Natural killer cell (primary cell): ENCODE measurements around the gene CAMTA1. TPM values are rescaled to one million over a fixed set of nuclear protein-coding genes. Genes with fewer than 3 reads are reported as not detected.

Experiments used
- ATAC-seq, 3 donors: fragments of 150-1000 bp in 2 of 3; fragments of 200-7000 bp in 1 of 3; cut with Tn5 transposase; 1 replicate in 1 of 3; 2 replicates in 2 of 3; pipeline ENCODE4 v1.10.0; 2021; ENCODE audit warnings: mild to moderate bottlenecking in 2 of 3, moderate library complexity in 2 of 3
- DNase-seq, 2 donors: peaks; one replicate each; pipeline versions ENCODE4 v3.0.0 to v3.0.0-alpha.2; 2013 to 2021; ENCODE audit warnings: mixed read lengths in 1 of 2
- H3K27ac ChIP-seq: one replicate; pipeline ENCODE4 v1.5.1; 2013; ENCODE audit warnings: mild to moderate bottlenecking, low read length
- H3K27me3 ChIP-seq: one replicate; pipeline ENCODE4 v1.6.1; 2013; ENCODE audit warnings: low read length; ENCODE audit not compliant: control insufficient read depth, insufficient read depth
- H3K36me3 ChIP-seq: one replicate; pipeline ENCODE4 v1.6.1; 2013; ENCODE audit warnings: low read length; ENCODE audit not compliant: control insufficient read depth, insufficient read depth
- H3K4me1 ChIP-seq: one replicate; pipeline ENCODE4 v1.6.1; 2013; ENCODE audit warnings: low read length; ENCODE audit not compliant: control insufficient read depth, insufficient read depth
- H3K4me3 ChIP-seq: one replicate; pipeline ENCODE4 v1.5.1; 2013; ENCODE audit warnings: low read length
- H3K9me3 ChIP-seq: one replicate; pipeline ENCODE4 v1.6.1; 2013; ENCODE audit warnings: low read length; ENCODE audit not compliant: control insufficient read depth, insufficient read depth
- H3K27ac Mint-ChIP-seq, 2 donors: one replicate each; pipeline ENCODE4 v1.8.0; 2022; ENCODE audit warnings: mild to moderate bottlenecking in 2 of 2, mixed read lengths in 2 of 2, moderate library complexity in 1 of 2
- H3K27me3 Mint-ChIP-seq, 2 donors: one replicate each; pipeline ENCODE4 v1.8.0; 2022; ENCODE audit warnings: low read depth in 2 of 2, mixed read lengths in 2 of 2
- H3K36me3 Mint-ChIP-seq: one replicate; pipeline ENCODE4 v1.8.0; 2022; ENCODE audit warnings: mixed read lengths
- H3K4me1 Mint-ChIP-seq, 2 donors: one replicate each; pipeline ENCODE4 v1.8.0; 2022; ENCODE audit warnings: mixed read lengths in 2 of 2
- H3K4me3 Mint-ChIP-seq: one replicate; pipeline ENCODE4 v1.8.0; 2022; ENCODE audit warnings: mild to moderate bottlenecking, moderate library complexity, mixed read lengths
- H3K9me3 Mint-ChIP-seq, 2 donors: one replicate each; pipeline ENCODE4 v1.8.0; 2022; ENCODE audit warnings: mixed read lengths in 2 of 2
- CTCF ChIP-seq: fragments of 200-600 bp; IDR thresholded peaks from one replicate; pipeline ENCODE4 v1.8.0; 2022; ENCODE audit warnings: antibody characterized with exemption
- WGBS: methylation state at CpG from one replicate; pipeline ENCODE4 v1.1.7; 2013; ENCODE audit warnings: missing lambda C conversion rate; ENCODE audit not compliant: insufficient coverage; 5-methylcytosine and 5-hydroxymethylcytosine counted together
- intact Hi-C: fragments of 100-400 bp; cut with micrococcal nuclease; formaldehyde crosslinking; loops from one replicate; pipeline ENCODE4 v1.14.2; 2022
- total RNA-seq, 4 donors: library from RNA; stranded (reverse); fragments of 120-200 nt in 1 of 4; gene quantifications; one replicate each; pipeline versions ENCODE4 v1.2.3 to v1.2.4, GENCODE V29; 2013 to 2022

Gene CAMTA1
- total RNA-seq, 3 donors from 2014 or later (not counting 1 experiment from before 2014, with no cell fraction given): 40.6 to 53.3 (median 44.9) TPM

- WGBS: 71% methylated on average over 10 of the region's 10 CpGs
- TF ChIP-seq CTCF: no peak
- H3K27me3 Mint-ChIP-seq: peaks cover 0 to 2% of the 10 kb centered on the region in 2 donors
Observed at GRCh38 chr1:7538849-7539768, 753.9 kb downstream of the CAMTA1 start.

GRCh38 chr1:7539769-7540175 is 754.5 kb downstream of the CAMTA1 start:
- Mint-ChIP-seq H3K27me3 (peaks cover 0 to 2% of the 10 kb centered on the region in 2 donors), H3K9me3 (no peaks in the 10 kb centered on the region), H3K4me1 (no peaks in the 10 kb centered on the region), H3K4me3 (no peak overlapping the region), H3K27ac (no peak overlapping the region), H3K36me3 (no peaks in the 10 kb centered on the region)
- H3K27me3 ChIP-seq: no peaks in the 10 kb centered on the region
- intact Hi-C loops: no loop called here
- ATAC-seq (no peak), DNase-seq (no peak)
- H3K27ac ChIP-seq: no peak overlapping the region
- H3K4me1 ChIP-seq: peaks cover 20% of the 10 kb centered on the region
- H3K36me3 ChIP-seq: no peaks in the 10 kb centered on the region
- H3K4me3 ChIP-seq: no peak overlapping the region
- 54% methylated on average over 7 of the region's 7 CpGs for WGBS
- H3K9me3 ChIP-seq: no peaks in the 10 kb centered on the region
- no peak for TF ChIP-seq CTCF

More at GRCh38 chr1:7538849-7539768, 753.9 kb downstream of the CAMTA1 start:
- intact Hi-C loops: no loop called here
- Histone ChIP-seq H3K27ac (no peak overlapping the region), H3K27me3 (no peaks in the 10 kb centered on the region), H3K36me3 (no peaks in the 10 kb centered on the region), H3K4me3 (no peak overlapping the region), H3K4me1 (peaks cover 23% of the 10 kb centered on the region), H3K9me3 (no peaks in the 10 kb centered on the region)
- Mint-ChIP-seq H3K4me1 (no peaks in the 10 kb centered on the region), H3K4me3 (no peak overlapping the region), H3K9me3 (no peaks in the 10 kb centered on the region), H3K27ac (no peak overlapping the region), H3K36me3 (no peaks in the 10 kb centered on the region)
- ATAC-seq (no peak), DNase-seq (no peak)

- ATAC-seq (no peak), DNase-seq (no peak)
- WGBS: 80% methylated on average over 6 of the region's 7 CpGs
- no peak for TF ChIP-seq CTCF
- Histone ChIP-seq H3K4me1 (peaks cover 10% of the 10 kb centered on the region), H3K4me3 (no peak overlapping the region), H3K27ac (no peak overlapping the region), H3K9me3 (no peaks in the 10 kb centered on the region), H3K36me3 (no peaks in the 10 kb centered on the region), H3K27me3 (no peaks in the 10 kb centered on the region)
- H3K4me3 Mint-ChIP-seq: no peak overlapping the region
- H3K9me3 Mint-ChIP-seq: no peaks in the 10 kb centered on the region
- intact Hi-C loops: no loop called here
- peaks cover 0 to 2% of the 10 kb centered on the region in 2 donors for H3K27me3 Mint-ChIP-seq
- no peak overlapping the region for H3K27ac Mint-ChIP-seq
- no peaks in the 10 kb centered on the region for H3K4me1 Mint-ChIP-seq
- H3K36me3 Mint-ChIP-seq: no peaks in the 10 kb centered on the region
Observed at GRCh38 chr1:7540816-7541215, 755.6 kb downstream of the CAMTA1 start.
